A673 (cell line): ENCODE data around the gene ACSL3. TPM values are rescaled to one million over a fixed set of nuclear protein-coding genes. Genes with fewer than 3 reads are reported as not detected.
"Not testable (repeated sequence)": the region's sequence is repeated elsewhere in the genome, so short reads cannot be mapped to it uniquely, and the experiment has no call there.

ENCODE experiments used
- BruUV-seq: library from RNA; stranded (reverse); fragments of 400-500 nt; replicated peaks from 2 replicates; lab custom pipeline; 2021; lab: Mats Ljungman, UMichigan
- CTCF ChIA-PET: fragments of 300-600 bp; sonication (Branson Sonifier 250); formaldehyde crosslinking; loops from one replicate; lab custom pipeline; 2022; ENCODE audit warnings: antibody characterized with exemption; lab: Charles Lee
- POLR2A ChIA-PET: fragments of 300-600 bp; sonication (Branson Sonifier 250); formaldehyde crosslinking; loops from one replicate; lab custom pipeline; 2022; ENCODE audit warnings: antibody characterized with exemption; ENCODE audit not compliant: low non-redundant PET; lab: Charles Lee
- DNase-seq: peaks from one replicate; pipeline ENCODE4 v3.0.0-alpha.2; 2015; ENCODE audit warnings: low spot score
- H3K27ac ChIP-seq: fragments of 200-600 bp; sonication (generic); 2 replicates; pipeline ENCODE4 v1.5.1; 2016; ENCODE audit warnings: mixed run types, low read depth, mild to moderate bottlenecking, mixed read lengths, antibody characterized with exemption, low read length; ENCODE audit not compliant: poor library complexity, severe bottlenecking
- H3K27me3 ChIP-seq: fragments of 200-600 bp; sonication (generic); replicated peaks from 2 replicates; pipeline ENCODE4 v1.6.1; 2017; ENCODE audit warnings: mixed run types, low read depth, mild to moderate bottlenecking, mixed read lengths, antibody characterized with exemption, low read length; ENCODE audit not compliant: insufficient read depth, poor library complexity
- H3K36me3 ChIP-seq: fragments of 200-600 bp; sonication (generic); 2 replicates; pipeline ENCODE4 v1.6.1; 2016; ENCODE audit warnings: mixed run types, mild to moderate bottlenecking, mixed read lengths, antibody characterized with exemption, low read length; ENCODE audit not compliant: insufficient read depth, poor library complexity, severe bottlenecking
- H3K4me1 ChIP-seq: fragments of 200-600 bp; sonication (generic); 2 replicates; pipeline ENCODE4 v1.6.1; 2017; ENCODE audit warnings: mixed run types, mild to moderate bottlenecking, mixed read lengths, antibody characterized with exemption, low read length; ENCODE audit not compliant: insufficient read depth, poor library complexity, severe bottlenecking
- H3K4me3 ChIP-seq: fragments of 200-600 bp; sonication (generic); 2 replicates; pipeline ENCODE4 v1.5.1; 2016; ENCODE audit warnings: low read depth, mixed run types, mild to moderate bottlenecking, mixed read lengths, low read length; ENCODE audit not compliant: poor library complexity, severe bottlenecking
- H3K9me3 ChIP-seq: fragments of 200-600 bp; sonication (generic); 2 replicates; pipeline ENCODE4 v1.6.1; 2016; ENCODE audit warnings: mixed run types, low read depth, mild to moderate bottlenecking, mixed read lengths, antibody characterized with exemption, low read length; ENCODE audit not compliant: poor library complexity, severe bottlenecking
- EZH2 ChIP-seq: fragments of 200-600 bp; sonication (generic); IDR thresholded peaks from 2 replicates; pipeline ENCODE4 v1.6.1; 2017; ENCODE audit warnings: borderline replicate concordance, low read depth, mild to moderate bottlenecking, mixed read lengths, antibody characterized with exemption, low read length; ENCODE audit not compliant: poor library complexity, severe bottlenecking
- intact Hi-C: fragments of 100-400 bp; cut with micrococcal nuclease; formaldehyde crosslinking; loops from one replicate; pipeline ENCODE4 v1.10.0; 2022; ENCODE audit not compliant: unreplicated experiment
- total RNA-seq: library from RNA; stranded (reverse); gene quantifications from 2 replicates; pipeline ENCODE4 v1.2.3, GENCODE V29; 2021
- TF ChIP-seq, protein P1 (sequence below): fragments of 300-800, 200-600 bp; sonication (generic); conservative IDR thresholded peaks from 2 replicates; pipeline ENCODE4 v1.5.1; 2017; ENCODE audit warnings: low read depth, mild to moderate bottlenecking, antibody characterized with exemption, low read length, moderate library complexity, mixed read lengths

The ACSL3 gene
- total RNA-seq, 1 experiment from 2014 or later: 163 TPM

DNA sequence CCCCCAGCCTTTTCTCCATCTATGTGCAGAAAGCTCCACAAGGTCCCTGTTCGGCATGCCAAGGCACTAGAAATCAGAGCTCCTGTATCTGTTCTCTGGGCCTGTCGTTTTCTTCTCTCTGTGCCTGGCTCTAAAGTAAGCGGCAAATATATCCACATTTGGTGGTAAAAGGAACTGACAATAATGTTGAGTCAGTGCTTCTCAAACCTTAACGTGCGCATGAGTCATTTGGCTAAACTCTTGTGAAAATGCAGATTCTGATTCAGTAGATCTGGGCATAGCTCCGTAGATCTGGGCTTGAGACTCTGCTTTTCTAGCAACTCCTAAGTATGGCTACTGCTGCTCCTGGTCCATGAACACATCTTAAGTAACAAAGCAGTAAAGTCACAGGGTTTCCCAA, 16.5 kb upstream of the ACSL3 start:
- ChIA-PET CTCF (no interaction called here), POLR2A (interaction anchor here (0.6 kb wide), 1 partner anchor 764 kb away, joined by 6 read pairs; no protein-coding TSS in a partner anchor)
- Histone ChIP-seq H3K9me3 (no peaks in the 10 kb centered on the region), H3K27me3 (no peaks in the 10 kb centered on the region), H3K4me1 (no peaks in the 10 kb centered on the region), H3K36me3 (no peaks in the 10 kb centered on the region), H3K27ac (no peak overlapping the region), H3K4me3 (no peak overlapping the region)
- no peak for DNase-seq
- intact Hi-C loops: no loop called here
- TF ChIP-seq, protein P1, sequence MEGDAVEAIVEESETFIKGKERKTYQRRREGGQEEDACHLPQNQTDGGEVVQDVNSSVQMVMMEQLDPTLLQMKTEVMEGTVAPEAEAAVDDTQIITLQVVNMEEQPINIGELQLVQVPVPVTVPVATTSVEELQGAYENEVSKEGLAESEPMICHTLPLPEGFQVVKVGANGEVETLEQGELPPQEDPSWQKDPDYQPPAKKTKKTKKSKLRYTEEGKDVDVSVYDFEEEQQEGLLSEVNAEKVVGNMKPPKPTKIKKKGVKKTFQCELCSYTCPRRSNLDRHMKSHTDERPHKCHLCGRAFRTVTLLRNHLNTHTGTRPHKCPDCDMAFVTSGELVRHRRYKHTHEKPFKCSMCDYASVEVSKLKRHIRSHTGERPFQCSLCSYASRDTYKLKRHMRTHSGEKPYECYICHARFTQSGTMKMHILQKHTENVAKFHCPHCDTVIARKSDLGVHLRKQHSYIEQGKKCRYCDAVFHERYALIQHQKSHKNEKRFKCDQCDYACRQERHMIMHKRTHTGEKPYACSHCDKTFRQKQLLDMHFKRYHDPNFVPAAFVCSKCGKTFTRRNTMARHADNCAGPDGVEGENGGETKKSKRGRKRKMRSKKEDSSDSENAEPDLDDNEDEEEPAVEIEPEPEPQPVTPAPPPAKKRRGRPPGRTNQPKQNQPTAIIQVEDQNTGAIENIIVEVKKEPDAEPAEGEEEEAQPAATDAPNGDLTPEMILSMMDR: no peak
- no peak for TF ChIP-seq EZH2
- BruUV-seq: no TSS peak

DNA sequence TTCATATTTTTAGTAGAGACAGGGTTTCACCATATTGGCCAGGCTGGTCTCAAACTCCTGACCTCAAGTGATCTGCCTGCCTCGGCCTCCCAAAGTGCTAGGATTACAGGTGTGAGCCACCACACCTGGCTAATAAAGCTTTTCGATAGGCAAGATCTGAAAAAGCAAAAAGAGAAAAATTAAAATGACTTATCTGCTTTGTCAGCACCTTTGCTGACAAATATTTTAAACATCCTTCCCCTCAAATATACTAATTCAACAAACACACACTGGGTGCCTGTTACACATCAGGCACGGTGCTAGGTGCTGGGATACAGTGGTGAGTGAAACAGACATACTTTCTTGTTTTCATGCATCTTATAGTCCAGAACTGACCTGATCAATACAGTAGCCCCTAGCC, 15.5 kb upstream of the ACSL3 start:
- H3K36me3 ChIP-seq, intact Hi-C loops, H3K27me3 ChIP-seq, H3K27ac ChIP-seq, CTCF ChIA-PET, H3K9me3 ChIP-seq, DNase-seq, POLR2A ChIA-PET, BruUV-seq, H3K4me1 ChIP-seq, H3K4me3 ChIP-seq: not testable (repeated sequence)

DNA sequence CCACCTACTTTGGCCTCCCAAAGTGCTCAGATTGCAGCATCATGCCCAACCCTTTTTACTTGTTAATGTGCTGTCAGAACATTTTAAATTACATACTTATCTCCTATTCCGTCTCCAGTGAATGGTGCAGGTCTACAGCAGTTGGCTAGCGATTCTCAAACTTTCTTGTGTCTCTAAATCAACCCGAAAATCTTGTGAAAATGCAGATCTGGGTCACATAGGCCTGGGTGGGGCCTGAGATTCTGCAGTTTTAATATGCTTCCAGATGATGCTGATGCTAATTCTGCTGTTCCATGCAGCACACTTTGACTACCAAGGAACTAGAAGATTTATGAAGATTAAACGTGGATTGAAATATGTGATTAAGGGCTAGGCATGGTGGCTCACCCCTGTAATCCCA, 14.8 kb upstream of the ACSL3 start:
- no peaks in the 10 kb centered on the region for H3K9me3 ChIP-seq
- TF ChIP-seq, protein P1: no peak
- TF ChIP-seq EZH2: no peak
- ChIA-PET CTCF (no interaction called here), POLR2A (no interaction called here)
- no peaks in the 10 kb centered on the region for H3K4me1 ChIP-seq
- no peaks in the 10 kb centered on the region for H3K36me3 ChIP-seq
- DNase-seq: no peak
- no peak overlapping the region for H3K4me3 ChIP-seq
- H3K27ac ChIP-seq: no peak overlapping the region
- BruUV-seq: no TSS peak
- H3K27me3 ChIP-seq: no peaks in the 10 kb centered on the region
- intact Hi-C loops: no loop called here

DNA sequence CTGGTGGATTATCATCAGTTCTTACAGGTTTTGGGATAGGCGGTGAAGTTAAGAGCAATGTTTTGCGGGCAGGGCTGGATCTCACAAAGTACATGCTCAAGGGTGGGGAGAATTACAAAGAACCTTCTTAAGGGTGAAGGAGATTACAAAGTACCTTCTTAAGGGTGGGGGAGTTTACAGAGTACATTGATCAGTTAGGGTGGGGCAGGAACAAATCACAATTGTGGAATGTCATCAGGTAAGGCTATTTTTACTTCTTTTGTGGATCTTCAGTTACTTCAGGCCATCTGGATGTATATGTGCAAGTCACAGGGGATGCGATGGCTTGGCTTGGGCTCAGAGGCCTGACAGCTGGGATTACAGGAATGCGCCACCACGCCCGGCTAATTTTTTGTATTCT, 12.8 kb upstream of the ACSL3 start:
- H3K27me3 ChIP-seq, H3K4me3 ChIP-seq, DNase-seq, BruUV-seq, CTCF ChIA-PET, intact Hi-C loops, H3K27ac ChIP-seq, H3K4me1 ChIP-seq, POLR2A ChIA-PET, H3K9me3 ChIP-seq, H3K36me3 ChIP-seq: not testable (repeated sequence)
